ENCODE measurements around the gene DIP2C. TPM values are rescaled to one million over a fixed set of nuclear protein-coding genes. Genes with fewer than 3 reads are reported as not detected.

The DIP2C gene
- polyA plus RNA-seq, 1 of the 3 experiments (the other 2 are of a cell fraction): 8.7 TPM

GRCh38 chr10:335151-335800, 354.2 kb downstream of the DIP2C start:
- Histone ChIP-seq H3K4me2 (no peak overlapping the region), H3K27me3 (ENCODE audit: insufficient read depth) (no peaks in the 10 kb centered on the region), H3K4me3 (ENCODE audit: low read depth in 2 of 2, low read length in 1 of 2) (no peak overlapping the region), H3K79me2 (ENCODE audit: insufficient read depth) (no peaks in the 10 kb centered on the region), H3K9me2 (no peaks in the 10 kb centered on the region), H2AFZ (ENCODE audit: low read depth) (no peak overlapping the region), H4K20me1 (ENCODE audit: insufficient read depth) (no peaks in the 10 kb centered on the region), H3K4me1 (ENCODE audit: control insufficient read depth in 1 of 2, insufficient read depth in 2 of 2, low read depth in 1 of 2, low read length in 1 of 2) (no peaks in the 10 kb centered on the region), H3K27ac (ENCODE audit: low read depth in 2 of 2, low read length in 1 of 2) (no peak overlapping the region), H3K9me3 (no peaks in the 10 kb centered on the region), H3F3A (replicated peaks; ENCODE audit: insufficient read depth) (peaks cover 22% of the 10 kb centered on the region), H3K9ac (no peak overlapping the region), H3K36me3 (replicated peaks in 1 of 2; ENCODE audit: control insufficient read depth in 1 of 2, insufficient read depth in 2 of 2, low read length in 1 of 2) (peaks cover 6 to 16% of the 10 kb centered on the region in 2 experiments)
- no peak for DNase-seq
- ChIA-PET CTCF (no interaction called here), POLR2A (no interaction called here)
- TF ChIP-seq RXRA (IDR thresholded peaks at IDR 0.05; ENCODE audit: borderline replicate concordance, low read depth) (no peak), SMC3 (IDR thresholded peaks at IDR 0.05; ENCODE audit: low read depth, low read length) (no peak), IRF3 (IDR thresholded peaks at IDR 0.05; ENCODE audit: low read depth, low read length) (no peak), RFX5 (IDR thresholded peaks at IDR 0.05; ENCODE audit: low read length) (no peak), MEF2A (IDR thresholded peaks at IDR 0.05; ENCODE audit: borderline replicate concordance, low read depth) (no peak), NFIC (IDR thresholded peaks at IDR 0.05; ENCODE audit: borderline replicate concordance) (no peak), MXI1 (IDR thresholded peaks at IDR 0.05; ENCODE audit: low read depth, low read length) (no peak)
- TF ChIP-seq, protein P1, sequence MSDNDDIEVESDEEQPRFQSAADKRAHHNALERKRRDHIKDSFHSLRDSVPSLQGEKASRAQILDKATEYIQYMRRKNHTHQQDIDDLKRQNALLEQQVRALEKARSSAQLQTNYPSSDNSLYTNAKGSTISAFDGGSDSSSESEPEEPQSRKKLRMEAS (IDR thresholded peaks at IDR 0.05; ENCODE audit: low read depth): no peak
- WGBS (ENCODE audit: low lambda C conversion rate): 86% methylated on average over 14 of the region's 14 CpGs

GRCh38 chr10:331186-331585, 358.3 kb downstream of the DIP2C start:
- H3K4me2 ChIP-seq: no peak overlapping the region
- H3K4me3 ChIP-seq (ENCODE audit: low read depth in 2 of 2, low read length in 1 of 2): no peak overlapping the region
- H3K27ac ChIP-seq (ENCODE audit: low read depth in 2 of 2, low read length in 1 of 2): no peak overlapping the region
- no peaks in the 10 kb centered on the region for H3K27me3 ChIP-seq (ENCODE audit: insufficient read depth)
- H3K4me1 ChIP-seq (ENCODE audit: control insufficient read depth in 1 of 2, insufficient read depth in 2 of 2, low read depth in 1 of 2, low read length in 1 of 2): no peaks in the 10 kb centered on the region; a peak in 1 of 4 replicates
- peaks cover 9 to 11% of the 10 kb centered on the region in 2 experiments for H3K36me3 ChIP-seq (replicated peaks in 1 of 2; ENCODE audit: control insufficient read depth in 1 of 2, insufficient read depth in 2 of 2, low read length in 1 of 2)
- TF ChIP-seq, protein P2, sequence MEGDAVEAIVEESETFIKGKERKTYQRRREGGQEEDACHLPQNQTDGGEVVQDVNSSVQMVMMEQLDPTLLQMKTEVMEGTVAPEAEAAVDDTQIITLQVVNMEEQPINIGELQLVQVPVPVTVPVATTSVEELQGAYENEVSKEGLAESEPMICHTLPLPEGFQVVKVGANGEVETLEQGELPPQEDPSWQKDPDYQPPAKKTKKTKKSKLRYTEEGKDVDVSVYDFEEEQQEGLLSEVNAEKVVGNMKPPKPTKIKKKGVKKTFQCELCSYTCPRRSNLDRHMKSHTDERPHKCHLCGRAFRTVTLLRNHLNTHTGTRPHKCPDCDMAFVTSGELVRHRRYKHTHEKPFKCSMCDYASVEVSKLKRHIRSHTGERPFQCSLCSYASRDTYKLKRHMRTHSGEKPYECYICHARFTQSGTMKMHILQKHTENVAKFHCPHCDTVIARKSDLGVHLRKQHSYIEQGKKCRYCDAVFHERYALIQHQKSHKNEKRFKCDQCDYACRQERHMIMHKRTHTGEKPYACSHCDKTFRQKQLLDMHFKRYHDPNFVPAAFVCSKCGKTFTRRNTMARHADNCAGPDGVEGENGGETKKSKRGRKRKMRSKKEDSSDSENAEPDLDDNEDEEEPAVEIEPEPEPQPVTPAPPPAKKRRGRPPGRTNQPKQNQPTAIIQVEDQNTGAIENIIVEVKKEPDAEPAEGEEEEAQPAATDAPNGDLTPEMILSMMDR (IDR thresholded peaks at IDR 0.05): no peak
- TF ChIP-seq, protein P3, sequence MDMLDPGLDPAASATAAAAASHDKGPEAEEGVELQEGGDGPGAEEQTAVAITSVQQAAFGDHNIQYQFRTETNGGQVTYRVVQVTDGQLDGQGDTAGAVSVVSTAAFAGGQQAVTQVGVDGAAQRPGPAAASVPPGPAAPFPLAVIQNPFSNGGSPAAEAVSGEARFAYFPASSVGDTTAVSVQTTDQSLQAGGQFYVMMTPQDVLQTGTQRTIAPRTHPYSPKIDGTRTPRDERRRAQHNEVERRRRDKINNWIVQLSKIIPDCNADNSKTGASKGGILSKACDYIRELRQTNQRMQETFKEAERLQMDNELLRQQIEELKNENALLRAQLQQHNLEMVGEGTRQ (IDR thresholded peaks at IDR 0.05; ENCODE audit: borderline replicate concordance, low read depth, low read length): no peak
- TF ChIP-seq EP300 (IDR thresholded peaks at IDR 0.05; ENCODE audit: borderline replicate concordance in 1 of 2, low read depth in 1 of 2, low read length in 1 of 2): no peak
- TF ChIP-seq RAD21 (IDR thresholded peaks at IDR 0.05; ENCODE audit: low read length): no peak
- TF ChIP-seq MXI1 (IDR thresholded peaks at IDR 0.05; ENCODE audit: low read depth, low read length): no peak
- TF ChIP-seq RXRA (IDR thresholded peaks at IDR 0.05; ENCODE audit: borderline replicate concordance, low read depth): no peak
- no peak for TF ChIP-seq NFIC (IDR thresholded peaks at IDR 0.05; ENCODE audit: borderline replicate concordance)
- no peak for TF ChIP-seq IRF3 (IDR thresholded peaks at IDR 0.05; ENCODE audit: low read depth, low read length)
- TF ChIP-seq RCOR1 (IDR thresholded peaks at IDR 0.05; ENCODE audit: low read length): no peak
- no peak for TF ChIP-seq FOXJ3 (CRISPR knock-in tag; IDR thresholded peaks at IDR 0.05)
- no peak for TF ChIP-seq YY1 (IDR thresholded peaks at IDR 0.05; ENCODE audit: low read depth)
- no peak for TF ChIP-seq TEAD4 (IDR thresholded peaks at IDR 0.05; ENCODE audit: borderline replicate concordance, insufficient read depth)
- TF ChIP-seq MEF2A (IDR thresholded peaks at IDR 0.05; ENCODE audit: borderline replicate concordance, low read depth): no peak
- no peak for TF ChIP-seq GABPA (IDR thresholded peaks at IDR 0.05; ENCODE audit: low read depth)
- no peaks in the 10 kb centered on the region for H4K20me1 ChIP-seq (ENCODE audit: insufficient read depth)
- DNase-seq: no peak
- ChIA-PET POLR2A (no interaction called here), CTCF (interaction anchor here (0.6 kb wide), 1 partner anchor 23 kb away, joined by 5 read pairs; no protein-coding TSS in a partner anchor)
- 95% methylated on average over 3 of the region's 3 CpGs for WGBS (ENCODE audit: low lambda C conversion rate)
- H3F3A ChIP-seq (replicated peaks; ENCODE audit: insufficient read depth): peaks cover 26% of the 10 kb centered on the region
- no peaks in the 10 kb centered on the region for H3K9me3 ChIP-seq
- no peaks in the 10 kb centered on the region for H3K9me2 ChIP-seq
- H3K9ac ChIP-seq: no peak overlapping the region
- no peaks in the 10 kb centered on the region for H3K79me2 ChIP-seq (ENCODE audit: insufficient read depth)
- H2AFZ ChIP-seq (ENCODE audit: low read depth): no peak overlapping the region
